HepG2 (cell line): ENCODE data around the gene NLRP12. TPM values are rescaled to one million over a fixed set of nuclear protein-coding genes. Genes with fewer than 3 reads are reported as not detected.

Experiments used
- ATF6 ChIP-seq: sonication (generic); formaldehyde crosslinking; conservative IDR thresholded peaks from 2 replicates; pipeline ENCODE4 v1.4.0; 2020; ENCODE audit warnings: missing genetic modification reagents
- HES4 ChIP-seq: sonication (generic); formaldehyde crosslinking; IDR thresholded peaks from 2 replicates; pipeline ENCODE4 v1.9.0; 2021; ENCODE audit warnings: mild to moderate bottlenecking, missing genetic modification reagents, borderline replicate concordance
- KLF9 ChIP-seq: IDR thresholded peaks from 2 replicates; pipeline ENCODE4 v1.6.1; 2016; ENCODE audit warnings: low read depth
- MTA1 ChIP-seq: sonication (generic); formaldehyde crosslinking; IDR thresholded peaks from 2 replicates; pipeline ENCODE4 v1.4.0; 2020; ENCODE audit warnings: missing genetic modification reagents, mild to moderate bottlenecking, borderline replicate concordance
- NFYB ChIP-seq: sonication (generic); formaldehyde crosslinking; IDR thresholded peaks from 2 replicates; pipeline ENCODE4 v1.4.0; 2020; ENCODE audit warnings: missing genetic modification reagents
- TCF12 ChIP-seq, 2 experiments: fragments of 450-650 bp in 1 of 2; sonication (generic) in 1 of 2; formaldehyde crosslinking in 1 of 2; IDR thresholded peaks; 2 replicates each; pipeline versions ENCODE4 v1.6.1 to v1.8.0; 2017 to 2022; ENCODE audit warnings: antibody characterized with exemption in 1 of 2, mild to moderate bottlenecking in 1 of 2, missing genetic modification reagents in 1 of 2, moderate library complexity in 1 of 2
- ZNF276 ChIP-seq: sonication (generic); formaldehyde crosslinking; IDR thresholded peaks from 2 replicates; pipeline ENCODE4 v1.4.0; 2020; ENCODE audit warnings: mild to moderate bottlenecking, low read depth, missing genetic modification reagents
- ZNF567 ChIP-seq: sonication (generic); formaldehyde crosslinking; IDR thresholded peaks from 2 replicates; pipeline ENCODE4 v1.8.1; 2023; ENCODE audit warnings: mild to moderate bottlenecking, missing genetic modification reagents, borderline replicate concordance
- ZNF770 ChIP-seq: sonication (generic); formaldehyde crosslinking; IDR thresholded peaks from 2 replicates; pipeline ENCODE4 v1.5.0; 2020; ENCODE audit warnings: mild to moderate bottlenecking, missing genetic modification reagents
- polyA plus RNA-seq, 8 experiments: library from polyadenylated mRNA; depleted of rRNA in 3 of 8; stranded (reverse) in 7 of 8; unstranded in 1 of 8; fragments of >200 nt; fragmentation: Illumina TruSeq in 4 of 8; extraction: Trizol in 4 of 8; gene quantifications; 2 replicates each; pipeline versions ENCODE4 v1.2.1 to v1.2.3, GENCODE V29; 2011 to 2016; ENCODE audit warnings: low read depth in 4 of 8, missing spikeins in 1 of 8, mixed read lengths in 1 of 8; ENCODE audit not compliant: insufficient read depth in 1 of 8
- total RNA-seq, 5 experiments: library from RNA; depleted of rRNA; stranded (reverse); fragments of >200 nt; fragmentation: Illumina TruSeq; extraction: Trizol; gene quantifications; 2 replicates each; pipeline ENCODE4 v1.2.3, GENCODE V29; 2016; ENCODE audit warnings: low read depth in 1 of 5
- TF ChIP-seq, protein P1 (sequence below): sonication (generic); formaldehyde crosslinking; IDR thresholded peaks from 2 replicates; pipeline ENCODE4 v1.5.0; 2020; ENCODE audit warnings: mild to moderate bottlenecking, missing genetic modification reagents, borderline replicate concordance
- TF ChIP-seq, protein P2 (sequence below): sonication (generic); formaldehyde crosslinking; IDR thresholded peaks from 2 replicates; pipeline ENCODE4 v1.8.1; 2022; ENCODE audit warnings: low read depth, mild to moderate bottlenecking, missing genetic modification reagents

NLRP12 gene
- total and polyA plus RNA-seq, 2 of the 13 experiments (the other 11 are each of a cell fraction or from before 2014, with no cell fraction given), result 0.15 to 0.20 TPM

GRCh38 chr19:53868892-53869804, 45.0 kb upstream of the NLRP12 start (continued):
- TF ChIP-seq, protein P1, sequence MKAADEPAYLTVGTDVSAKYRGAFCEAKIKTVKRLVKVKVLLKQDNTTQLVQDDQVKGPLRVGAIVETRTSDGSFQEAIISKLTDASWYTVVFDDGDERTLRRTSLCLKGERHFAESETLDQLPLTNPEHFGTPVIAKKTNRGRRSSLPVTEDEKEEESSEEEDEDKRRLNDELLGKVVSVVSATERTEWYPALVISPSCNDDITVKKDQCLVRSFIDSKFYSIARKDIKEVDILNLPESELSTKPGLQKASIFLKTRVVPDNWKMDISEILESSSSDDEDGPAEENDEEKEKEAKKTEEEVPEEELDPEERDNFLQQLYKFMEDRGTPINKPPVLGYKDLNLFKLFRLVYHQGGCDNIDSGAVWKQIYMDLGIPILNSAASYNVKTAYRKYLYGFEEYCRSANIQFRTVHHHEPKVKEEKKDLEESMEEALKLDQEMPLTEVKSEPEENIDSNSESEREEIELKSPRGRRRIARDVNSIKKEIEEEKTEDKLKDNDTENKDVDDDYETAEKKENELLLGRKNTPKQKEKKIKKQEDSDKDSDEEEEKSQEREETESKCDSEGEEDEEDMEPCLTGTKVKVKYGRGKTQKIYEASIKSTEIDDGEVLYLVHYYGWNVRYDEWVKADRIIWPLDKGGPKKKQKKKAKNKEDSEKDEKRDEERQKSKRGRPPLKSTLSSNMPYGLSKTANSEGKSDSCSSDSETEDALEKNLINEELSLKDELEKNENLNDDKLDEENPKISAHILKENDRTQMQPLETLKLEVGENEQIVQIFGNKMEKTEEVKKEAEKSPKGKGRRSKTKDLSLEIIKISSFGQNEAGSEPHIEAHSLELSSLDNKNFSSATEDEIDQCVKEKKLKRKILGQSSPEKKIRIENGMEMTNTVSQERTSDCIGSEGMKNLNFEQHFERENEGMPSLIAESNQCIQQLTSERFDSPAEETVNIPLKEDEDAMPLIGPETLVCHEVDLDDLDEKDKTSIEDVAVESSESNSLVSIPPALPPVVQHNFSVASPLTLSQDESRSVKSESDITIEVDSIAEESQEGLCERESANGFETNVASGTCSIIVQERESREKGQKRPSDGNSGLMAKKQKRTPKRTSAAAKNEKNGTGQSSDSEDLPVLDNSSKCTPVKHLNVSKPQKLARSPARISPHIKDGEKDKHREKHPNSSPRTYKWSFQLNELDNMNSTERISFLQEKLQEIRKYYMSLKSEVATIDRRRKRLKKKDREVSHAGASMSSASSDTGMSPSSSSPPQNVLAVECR (CRISPR knock-in tag), result peak; percentile 83
- TF ChIP-seq ATF6 (no peak), ZNF567 (CRISPR knock-in tag) (0 out of 2 replicates have a peak, but pooled peaks have one; percentile 17), KLF9 (CRISPR knock-in tag) (no peak), MTA1 (CRISPR knock-in tag) (no peak), NFYB (CRISPR knock-in tag) (peak; percentile 23; the same call in 1 of the 2 replicates), ZNF770 (CRISPR knock-in tag) (0 out of 2 replicates have a peak, but pooled peaks have one; percentile 19), TCF12 (IDR thresholded peaks at IDR 0.05) (no peak), TCF12 (CRISPR knock-in tag; IDR thresholded peaks at IDR 0.05) (peak; percentile 54; the same call in 1 of the 2 replicates), HES4 (no peak), ZNF276 (CRISPR knock-in tag) (peak; percentile 56; the same call in 1 of the 2 replicates)
- TF ChIP-seq, protein P2, sequence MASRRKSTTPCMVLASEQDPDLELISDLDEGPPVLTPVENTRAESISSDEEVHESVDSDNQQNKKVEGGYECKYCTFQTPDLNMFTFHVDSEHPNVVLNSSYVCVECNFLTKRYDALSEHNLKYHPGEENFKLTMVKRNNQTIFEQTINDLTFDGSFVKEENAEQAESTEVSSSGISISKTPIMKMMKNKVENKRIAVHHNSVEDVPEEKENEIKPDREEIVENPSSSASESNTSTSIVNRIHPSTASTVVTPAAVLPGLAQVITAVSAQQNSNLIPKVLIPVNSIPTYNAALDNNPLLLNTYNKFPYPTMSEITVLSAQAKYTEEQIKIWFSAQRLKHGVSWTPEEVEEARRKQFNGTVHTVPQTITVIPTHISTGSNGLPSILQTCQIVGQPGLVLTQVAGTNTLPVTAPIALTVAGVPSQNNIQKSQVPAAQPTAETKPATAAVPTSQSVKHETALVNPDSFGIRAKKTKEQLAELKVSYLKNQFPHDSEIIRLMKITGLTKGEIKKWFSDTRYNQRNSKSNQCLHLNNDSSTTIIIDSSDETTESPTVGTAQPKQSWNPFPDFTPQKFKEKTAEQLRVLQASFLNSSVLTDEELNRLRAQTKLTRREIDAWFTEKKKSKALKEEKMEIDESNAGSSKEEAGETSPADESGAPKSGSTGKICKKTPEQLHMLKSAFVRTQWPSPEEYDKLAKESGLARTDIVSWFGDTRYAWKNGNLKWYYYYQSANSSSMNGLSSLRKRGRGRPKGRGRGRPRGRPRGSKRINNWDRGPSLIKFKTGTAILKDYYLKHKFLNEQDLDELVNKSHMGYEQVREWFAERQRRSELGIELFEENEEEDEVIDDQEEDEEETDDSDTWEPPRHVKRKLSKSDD (CRISPR knock-in tag), result no peak
